Astrocyte of the cerebellum (primary cell): ENCODE measurements around the gene RSBN1.

ENCODE experiments used
- DNase-seq: peaks from one replicate; pipeline ENCODE4 v3.0.0-alpha.2; 2011; ENCODE audit warnings: low read depth
- H3K4me3 ChIP-seq: 2 replicates; pipeline ENCODE4 v1.5.1; 2011; ENCODE audit warnings: mild to moderate bottlenecking, low read depth, low read length, moderate library complexity
- CTCF ChIP-seq: IDR thresholded peaks from 2 replicates; pipeline ENCODE4 v1.5.1; 2012; ENCODE audit warnings: low read length, low read depth, moderate library complexity, mild to moderate bottlenecking; ENCODE audit errors: missing control alignments
- in situ Hi-C: cut with HindIII; loops from 2 replicates; pipeline ENCODE4 v1.10.0; 2017; ENCODE audit warnings: low sequenced_read_pairs

RSBN1 gene

GRCh38 chr1:113747376-113747775 lies 64.9 kb downstream of the RSBN1 start:
- TF ChIP-seq CTCF: no peak
- in situ Hi-C loops: loop anchor here (5.0 kb wide), 1 partner anchor 55 kb away; no protein-coding TSS in a partner anchor
- no peak for DNase-seq
- no peak overlapping the region for H3K4me3 ChIP-seq

GRCh38 chr1:113745425-113745824 lies 66.9 kb downstream of the RSBN1 start:
- no peak overlapping the region for H3K4me3 ChIP-seq
- in situ Hi-C loops: loop anchor here (5.0 kb wide), 1 partner anchor 53 kb away; no protein-coding TSS in a partner anchor
- TF ChIP-seq CTCF: no peak
- no peak for DNase-seq

GRCh38 chr1:113744114-113744513 lies 68.2 kb downstream of the RSBN1 start:
- H3K4me3 ChIP-seq: no peak overlapping the region
- no peak for TF ChIP-seq CTCF
- in situ Hi-C loops: no loop called here
- no peak for DNase-seq

DNA sequence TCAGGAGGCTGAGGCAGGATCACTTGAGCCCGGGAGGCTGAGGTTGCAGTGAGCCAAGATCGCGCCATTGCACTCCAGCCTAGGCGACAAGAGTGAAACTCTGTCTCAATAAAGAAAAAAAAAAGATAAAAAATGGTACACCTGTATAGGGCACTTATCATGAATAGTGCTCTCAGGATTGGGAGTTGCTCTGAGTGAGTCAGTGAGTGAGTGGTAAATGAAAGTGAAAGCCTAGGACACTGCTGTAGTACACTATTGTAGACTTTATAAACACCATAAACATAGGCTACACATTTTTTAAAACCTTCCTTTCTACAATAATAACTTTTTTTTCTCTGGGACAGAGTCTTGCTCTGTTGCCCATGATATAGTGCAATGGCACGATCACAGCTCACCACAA lies 69.8 kb downstream of the RSBN1 start:
- TF ChIP-seq CTCF: no peak
- no peak overlapping the region for H3K4me3 ChIP-seq
- in situ Hi-C loops: no loop called here
- DNase-seq: no peak

GRCh38 chr1:113734357-113735055 lies 77.8 kb downstream of the RSBN1 start:
- in situ Hi-C loops: no loop called here
- DNase-seq: no peak
- no peak for TF ChIP-seq CTCF
- H3K4me3 ChIP-seq: no peak overlapping the region

DNA sequence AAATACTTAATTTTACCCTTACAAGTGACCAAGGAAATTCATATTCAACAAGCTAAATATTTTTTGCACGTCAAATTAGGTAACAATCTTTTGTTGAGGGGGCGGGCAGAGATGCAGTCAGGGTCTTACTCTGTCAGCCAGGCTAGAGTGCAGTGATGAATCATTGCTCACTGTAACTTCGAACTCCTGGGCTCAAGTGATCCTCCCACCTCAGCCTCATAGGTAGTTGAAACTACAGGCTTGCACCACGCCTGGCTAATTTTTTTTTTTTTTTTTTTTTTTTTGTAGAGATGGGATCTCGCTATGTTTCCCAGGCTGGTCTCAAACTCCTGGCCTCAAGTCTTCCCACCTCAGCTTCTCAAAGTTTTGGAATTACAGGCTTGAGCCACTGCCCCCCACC lies 79.5 kb downstream of the RSBN1 start:
- DNase-seq: no peak
- TF ChIP-seq CTCF: no peak
- H3K4me3 ChIP-seq: no peak overlapping the region
- in situ Hi-C loops: no loop called here
